IPS-20b (cell line): ENCODE data around the gene CD300C.

Experiments used
- H3K27ac ChIP-seq: one replicate; pipeline ENCODE4 v1.5.1; 2013; ENCODE audit warnings: low read length
- H3K27me3 ChIP-seq: 2 replicates; pipeline ENCODE4 v1.6.1; 2013; ENCODE audit warnings: mild to moderate bottlenecking, low read length, inconsistent platforms; ENCODE audit not compliant: insufficient read depth
- H3K36me3 ChIP-seq: 2 replicates; pipeline ENCODE4 v1.6.1; 2013; ENCODE audit warnings: low read depth, mild to moderate bottlenecking, inconsistent platforms, low read length, moderate library complexity; ENCODE audit not compliant: insufficient read depth
- H3K4me1 ChIP-seq: 2 replicates; pipeline ENCODE4 v1.6.1; 2013; ENCODE audit warnings: mild to moderate bottlenecking, control low read depth, inconsistent platforms, low read length, moderate library complexity; ENCODE audit not compliant: insufficient read depth
- H3K4me3 ChIP-seq: 2 replicates; pipeline ENCODE4 v1.5.1; 2013; ENCODE audit warnings: mild to moderate bottlenecking, low read length, inconsistent platforms
- H3K9ac ChIP-seq: 2 replicates; pipeline ENCODE4 v1.6.1; 2013; ENCODE audit warnings: low read depth, mild to moderate bottlenecking, inconsistent platforms, low read length, moderate library complexity
- H3K9me3 ChIP-seq: 2 replicates; pipeline ENCODE4 v1.6.1; 2013; ENCODE audit warnings: mild to moderate bottlenecking, low read depth, low read length, inconsistent platforms; ENCODE audit not compliant: insufficient read depth

CD300C gene

DNA sequence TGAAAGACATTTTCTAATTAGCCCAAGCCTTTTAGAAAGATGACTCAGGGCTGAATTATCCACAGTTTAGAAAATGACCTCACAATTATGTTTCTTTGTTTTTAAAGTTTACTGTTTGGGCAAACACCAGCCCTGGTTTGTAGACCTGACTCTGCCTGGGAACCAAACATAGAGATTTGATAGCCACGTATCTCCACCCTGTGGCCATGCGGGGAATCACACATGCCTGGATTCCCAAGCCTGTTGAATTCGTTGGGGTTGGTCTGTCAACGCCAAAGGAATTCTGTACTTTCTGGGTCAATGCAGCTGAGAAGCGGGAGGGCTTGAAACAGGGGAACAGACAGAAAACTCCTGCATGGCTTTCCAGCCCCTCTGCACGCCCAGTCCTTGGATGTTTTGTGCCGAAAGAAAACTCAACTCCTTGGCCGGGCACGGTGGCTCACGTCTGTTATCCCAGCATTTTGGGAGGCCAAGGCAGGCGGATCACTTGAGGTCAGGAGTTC lies 52.5 kb downstream of the CD300C start:
- no peaks in the 10 kb centered on the region for H3K9me3 ChIP-seq
- no peak overlapping the region for H3K4me3 ChIP-seq
- H3K9ac ChIP-seq, result no peak overlapping the region
- H3K36me3 ChIP-seq, result no peaks in the 10 kb centered on the region
- no peak overlapping the region for H3K27ac ChIP-seq
- no peaks in the 10 kb centered on the region for H3K27me3 ChIP-seq
- no peaks in the 10 kb centered on the region for H3K4me1 ChIP-seq

- Histone ChIP-seq H3K9ac (no peak overlapping the region), H3K27me3 (no peaks in the 10 kb centered on the region), H3K9me3 (no peaks in the 10 kb centered on the region), H3K4me1 (no peaks in the 10 kb centered on the region), H3K36me3 (no peaks in the 10 kb centered on the region), H3K4me3 (no peak overlapping the region), H3K27ac (no peak overlapping the region)
Measured at GRCh38 chr17:74491626-74492025, 54.3 kb downstream of the CD300C start.
